Common myeloid progenitor, CD34-positive (primary cell): ENCODE measurements around the gene CLDN24.
"Not testable (repeated sequence)": the region's sequence is repeated elsewhere in the genome, so short reads cannot be mapped to it uniquely, and the experiment has no call there.

Experiments used
- CTCF ChIA-PET: fragments of 350-600 bp; sonication (Branson Sonifier 250); formaldehyde crosslinking; loops from one replicate; lab custom pipeline; 2021; ENCODE audit warnings: antibody characterized with exemption; lab: Charles Lee
- POLR2A ChIA-PET: fragments of 350-600 bp; sonication (Branson Sonifier 250); formaldehyde crosslinking; loops from one replicate; lab custom pipeline; 2021; ENCODE audit warnings: antibody characterized with exemption; lab: Charles Lee
- DNase-seq, 3 donors: peaks; one replicate each; pipeline versions ENCODE4 v3.0.0 to v3.0.0-alpha.2; 2013
- H3K27ac ChIP-seq, 2 experiments: 1 replicate in 1 of 2; 2 replicates in 1 of 2; pipeline ENCODE4 v1.7.0; 2013; ENCODE audit warnings: inconsistent platforms in 2 of 2, low read length in 2 of 2, mild to moderate bottlenecking in 2 of 2, low read depth in 1 of 2, moderate library complexity in 1 of 2; ENCODE audit not compliant: severe bottlenecking in 2 of 2, insufficient read depth in 1 of 2, poor library complexity in 1 of 2
- H3K27me3 ChIP-seq, 5 experiments: replicated peaks in 2 of 5; 1 replicate in 3 of 5; 2 replicates in 2 of 5; pipeline versions ENCODE4 v1.6.1 to v1.7.0; 2013; ENCODE audit warnings: low read length in 4 of 5, mild to moderate bottlenecking in 2 of 5, moderate library complexity in 2 of 5, inconsistent platforms in 1 of 5; ENCODE audit not compliant: insufficient read depth in 5 of 5, control insufficient read depth in 4 of 5
- H3K36me3 ChIP-seq, 4 experiments: 1 replicate in 2 of 4; 2 replicates in 2 of 4; pipeline versions ENCODE4 v1.6.1 to v1.7.0; 2013; ENCODE audit warnings: low read length in 3 of 4, control low read depth in 1 of 4, mild to moderate bottlenecking in 1 of 4; ENCODE audit not compliant: control insufficient read depth in 4 of 4, insufficient read depth in 4 of 4
- H3K4me1 ChIP-seq, 4 experiments: 1 replicate in 3 of 4; 2 replicates in 1 of 4; pipeline versions ENCODE4 v1.6.1 to v1.7.1; 2013; ENCODE audit warnings: low read length in 3 of 4, mild to moderate bottlenecking in 3 of 4, control low read depth in 1 of 4, inconsistent platforms in 1 of 4, moderate library complexity in 1 of 4; ENCODE audit not compliant: control insufficient read depth in 4 of 4, insufficient read depth in 4 of 4; ENCODE audit errors: control extremely low read depth in 1 of 4
- H3K4me3 ChIP-seq, 7 experiments: 1 replicate in 4 of 7; 2 replicates in 3 of 7; pipeline versions ENCODE4 v1.5.1 to v1.7.0; 2013; ENCODE audit warnings: mild to moderate bottlenecking in 7 of 7, low read length in 6 of 7, moderate library complexity in 6 of 7, inconsistent platforms in 2 of 7, low read depth in 2 of 7, control low read depth in 1 of 7; ENCODE audit not compliant: insufficient read depth in 4 of 7, control insufficient read depth in 1 of 7; ENCODE audit errors: extremely low read depth in 1 of 7
- H3K9me3 ChIP-seq, 5 experiments: 1 replicate in 4 of 5; 2 replicates in 1 of 5; pipeline versions ENCODE4 v1.6.1 to v1.7.1; 2013; ENCODE audit warnings: low read length in 4 of 5, mild to moderate bottlenecking in 2 of 5, inconsistent platforms in 1 of 5, low read depth in 1 of 5, moderate library complexity in 1 of 5; ENCODE audit not compliant: control insufficient read depth in 4 of 5, insufficient read depth in 2 of 5; ENCODE audit errors: control extremely low read depth in 1 of 5
- WGBS: methylation state at CpG from one replicate; pipeline ENCODE4 v1.1.5; 2013; ENCODE audit not compliant: insufficient coverage; 5-methylcytosine and 5-hydroxymethylcytosine counted together

CLDN24 gene

DNA sequence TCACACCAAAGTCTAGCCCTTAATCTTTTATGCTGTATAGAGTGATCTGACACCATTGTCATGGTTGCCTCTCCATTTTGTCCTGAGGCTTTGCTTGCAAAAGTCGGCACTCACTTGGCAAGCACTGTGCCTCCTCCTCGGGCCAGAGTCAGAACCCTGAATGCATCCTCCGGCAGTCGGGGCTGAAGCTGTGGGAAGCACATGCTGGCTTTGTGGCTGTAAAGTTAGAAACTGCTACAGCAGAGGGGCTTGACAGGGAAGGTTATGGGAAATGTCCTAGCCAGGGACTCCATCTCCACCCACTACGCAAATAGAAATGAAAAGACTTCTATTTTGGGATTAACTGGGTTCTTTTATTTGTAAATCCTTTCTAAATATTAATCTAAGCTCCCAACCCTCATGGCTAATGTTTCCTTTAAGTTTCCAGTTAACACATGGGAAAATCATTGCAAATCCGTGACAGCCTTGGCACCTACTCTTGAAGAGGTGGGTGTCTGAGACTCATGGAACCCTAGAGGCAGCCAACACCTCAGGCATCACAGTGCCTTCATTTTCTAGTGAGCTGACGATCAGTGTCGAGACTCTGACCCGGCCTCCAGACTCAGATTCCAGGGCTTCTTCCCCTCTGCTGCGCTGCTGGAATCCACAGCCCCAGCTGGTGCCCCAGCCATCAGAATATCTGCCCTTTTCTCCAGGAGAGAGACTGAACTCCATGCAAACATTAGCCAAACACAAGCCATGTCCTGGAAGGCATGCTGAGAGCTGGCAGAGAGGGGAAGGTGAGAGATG is 7.9 kb upstream of the CLDN24 start:
- H3K27me3 ChIP-seq: no peaks in the 10 kb centered on the region
- 100% methylated on average over 6 of the region's 10 CpGs for WGBS
- peaks cover 0 to 10% (median 0%) of the 10 kb centered on the region in 5 experiments for H3K9me3 ChIP-seq
- H3K27ac ChIP-seq: no peak overlapping the region
- no peaks in the 10 kb centered on the region for H3K4me1 ChIP-seq
- DNase-seq: no peak
- no peak overlapping the region for H3K4me3 ChIP-seq
- ChIA-PET POLR2A (no interaction called here), CTCF (no interaction called here)
- no peaks in the 10 kb centered on the region for H3K36me3 ChIP-seq

DNA sequence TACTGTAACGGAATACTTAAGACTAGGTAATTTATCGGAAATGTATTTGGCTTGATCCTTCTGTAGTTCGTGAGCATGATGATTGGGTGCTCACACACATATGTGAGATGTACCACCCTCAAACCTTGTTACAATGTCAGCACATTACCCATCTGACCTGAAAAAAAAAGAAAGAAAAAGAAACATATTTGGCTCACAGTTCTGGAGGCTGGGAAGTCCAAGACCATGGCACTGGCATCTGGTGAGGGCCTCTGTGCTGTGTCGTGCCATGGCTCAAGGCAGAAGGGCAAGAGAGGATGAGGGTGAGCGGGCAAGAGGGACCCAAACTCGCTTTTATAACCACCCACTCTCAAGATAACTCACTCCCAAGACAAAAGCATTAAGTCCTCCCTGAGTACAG is 7.0 kb upstream of the CLDN24 start:
- H3K4me3 ChIP-seq: no peak overlapping the region
- peaks cover 0 to 10% (median 0%) of the 10 kb centered on the region in 5 experiments for H3K9me3 ChIP-seq
- CTCF ChIA-PET: no interaction called here
- no peaks in the 10 kb centered on the region for H3K27me3 ChIP-seq
- no peak for DNase-seq
- no peaks in the 10 kb centered on the region for H3K4me1 ChIP-seq
- no peak overlapping the region for H3K27ac ChIP-seq
- POLR2A ChIA-PET: no interaction called here
- WGBS: 100% methylated on average over 2 of the region's 6 CpGs
- no peaks in the 10 kb centered on the region for H3K36me3 ChIP-seq

DNA sequence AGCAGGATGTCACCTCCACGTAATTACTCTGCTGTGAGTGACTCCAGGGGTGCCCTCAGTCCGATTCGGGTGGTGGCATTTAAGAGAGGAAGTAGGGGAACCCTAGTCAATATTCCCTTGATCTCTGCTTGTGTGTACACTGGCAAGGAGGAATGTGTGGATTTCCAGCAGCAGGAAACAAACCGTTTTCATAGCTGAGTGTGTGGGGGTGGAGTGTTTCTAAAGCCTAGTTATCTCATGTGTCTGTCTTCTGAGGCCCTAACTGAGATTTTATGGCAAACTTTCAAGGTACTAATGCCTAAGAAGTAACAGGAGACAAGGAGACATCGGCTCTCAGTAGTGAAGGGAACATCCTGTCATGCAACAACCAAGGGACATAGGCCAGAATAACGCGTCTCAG is 6.6 kb upstream of the CLDN24 start:
- H3K27me3 ChIP-seq: no peaks in the 10 kb centered on the region
- no peaks in the 10 kb centered on the region for H3K4me1 ChIP-seq
- POLR2A ChIA-PET: no interaction called here
- CTCF ChIA-PET: no interaction called here
- H3K4me3 ChIP-seq: no peak overlapping the region
- peaks cover 0 to 10% (median 0%) of the 10 kb centered on the region in 5 experiments for H3K9me3 ChIP-seq
- no peak overlapping the region for H3K27ac ChIP-seq
- no peaks in the 10 kb centered on the region for H3K36me3 ChIP-seq
- DNase-seq: no peak
- 83% methylated on average over 6 of the region's 7 CpGs for WGBS

DNA sequence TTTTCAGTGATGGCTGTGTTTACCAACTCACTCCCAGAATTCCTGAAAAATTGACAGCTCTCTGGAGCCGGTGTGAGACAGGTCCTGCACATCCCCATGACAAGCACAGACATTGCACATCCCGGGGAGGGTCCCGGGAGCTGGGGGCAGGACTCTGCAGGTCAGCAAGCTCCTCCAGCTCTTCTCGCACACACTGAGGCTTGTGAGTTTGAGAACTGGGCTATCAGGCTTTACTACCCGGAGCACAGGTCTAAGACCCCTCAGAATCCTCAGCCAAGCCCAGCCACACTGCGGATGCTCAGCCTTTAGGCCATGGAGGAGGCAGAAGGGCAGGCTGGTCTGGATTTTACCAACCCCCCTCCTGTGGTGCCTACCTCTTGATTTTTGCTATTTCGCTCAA is 5.6 kb upstream of the CLDN24 start:
- WGBS: 90% methylated on average over 7 of the region's 7 CpGs
- POLR2A ChIA-PET: no interaction called here

DNA sequence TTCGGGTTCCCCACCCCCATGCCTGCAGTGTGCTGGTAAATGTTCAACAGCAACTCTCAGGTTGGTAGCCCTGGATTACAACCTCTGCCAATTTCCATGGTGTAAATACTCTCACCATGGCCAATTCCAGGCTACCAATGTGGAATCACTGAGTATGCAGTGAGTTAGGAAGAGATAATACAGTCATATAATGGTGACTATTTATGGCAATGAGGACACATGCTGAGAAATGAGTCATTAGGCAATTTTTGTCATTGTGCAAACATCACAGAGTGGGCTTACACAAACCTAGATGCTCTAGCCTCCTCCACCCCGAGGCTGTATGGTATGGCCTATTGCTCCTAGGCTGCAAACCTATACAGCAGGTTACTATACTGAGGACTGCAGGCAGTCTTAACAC is 4.6 kb upstream of the CLDN24 start:
- Histone ChIP-seq H3K4me1 (no peaks in the 10 kb centered on the region), H3K36me3 (no peaks in the 10 kb centered on the region), H3K9me3 (peaks cover 0 to 10% (median 0%) of the 10 kb centered on the region in 5 experiments), H3K4me3 (no peak overlapping the region), H3K27ac (no peak overlapping the region), H3K27me3 (no peaks in the 10 kb centered on the region)
- POLR2A ChIA-PET: no interaction called here
- DNase-seq: no peak
- CTCF ChIA-PET: no interaction called here
- WGBS: 100% methylated on average over 1 of the region's 2 CpGs

More for the DNA sequence above, 5.6 kb upstream of the CLDN24 start:
- no peak overlapping the region for H3K4me3 ChIP-seq
- H3K4me1 ChIP-seq: no peaks in the 10 kb centered on the region
- H3K27ac ChIP-seq: no peak overlapping the region
- no peak for DNase-seq
- H3K27me3 ChIP-seq: no peaks in the 10 kb centered on the region
- H3K9me3 ChIP-seq: peaks cover 0 to 10% (median 0%) of the 10 kb centered on the region in 5 experiments
- CTCF ChIA-PET: no interaction called here
- no peaks in the 10 kb centered on the region for H3K36me3 ChIP-seq

DNA sequence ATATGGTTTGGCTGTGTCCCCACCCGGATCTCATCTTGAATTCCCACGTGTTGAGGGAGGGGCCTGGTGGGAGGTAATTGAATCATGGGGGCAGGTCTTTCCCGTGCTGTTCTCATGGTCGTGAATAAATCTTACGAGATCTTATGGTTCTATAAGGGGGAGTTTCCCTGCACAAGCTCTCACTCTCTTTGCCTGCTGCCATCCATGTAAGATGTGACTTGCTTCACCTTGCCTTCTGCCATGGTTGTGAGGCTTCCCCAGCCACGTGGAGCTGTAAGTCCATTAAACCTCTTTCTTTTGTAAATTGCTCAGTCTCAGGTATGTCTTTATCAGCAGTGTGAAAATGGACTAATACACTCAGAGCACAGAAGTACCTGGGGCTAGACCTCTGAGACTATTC is 4.2 kb upstream of the CLDN24 start:
- H3K4me3 ChIP-seq, POLR2A ChIA-PET, H3K36me3 ChIP-seq, CTCF ChIA-PET, H3K27me3 ChIP-seq, H3K4me1 ChIP-seq, DNase-seq, H3K27ac ChIP-seq: not testable (repeated sequence)
- whole genome bisulfite sequencing: 87% methylated on average over 3 of the region's 6 CpGs
- peaks cover 0 to 10% (median 0%) of the 10 kb centered on the region in 5 experiments for H3K9me3 ChIP-seq

DNA sequence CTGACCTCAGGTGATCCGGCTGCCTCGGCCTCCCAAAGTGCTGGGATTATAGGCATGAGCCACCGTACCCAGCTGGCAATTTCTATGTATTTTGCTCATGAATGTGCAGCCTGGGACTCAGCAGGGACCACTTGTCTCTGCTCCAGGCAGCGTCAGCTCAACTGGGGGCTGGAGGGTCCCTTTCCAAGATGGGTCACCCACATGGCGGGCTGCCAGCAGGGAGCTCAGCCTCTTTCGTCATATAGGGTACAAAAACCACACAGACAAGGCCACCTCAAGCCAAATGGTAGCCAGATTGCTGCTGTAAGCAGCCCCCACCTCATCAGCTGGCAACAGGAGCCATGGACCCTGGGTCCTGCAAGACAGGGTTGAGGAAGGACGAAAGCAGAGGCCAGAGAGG is 2.4 kb upstream of the CLDN24 start:
- no peaks in the 10 kb centered on the region for H3K36me3 ChIP-seq
- no peaks in the 10 kb centered on the region for H3K4me1 ChIP-seq
- H3K9me3 ChIP-seq: peaks cover 0 to 10% (median 0%) of the 10 kb centered on the region in 5 experiments
- H3K27me3 ChIP-seq: no peaks in the 10 kb centered on the region
- ChIA-PET CTCF (interaction anchor here (1.0 kb wide), 1 partner anchor 11 kb away, joined by 3 read pairs; no protein-coding TSS in a partner anchor), POLR2A (no interaction called here)
- H3K4me3 ChIP-seq: no peak overlapping the region
- H3K27ac ChIP-seq: no peak overlapping the region
- 93% methylated on average over 6 of the region's 7 CpGs for WGBS
- DNase-seq: no peak
